SJCRH30 (cell line): ENCODE measurements around the gene MCM8. TPM values are rescaled to one million over a fixed set of nuclear protein-coding genes. Genes with fewer than 3 reads are reported as not detected.

Source experiments
- DNase-seq, 2 experiments: peaks; one replicate each; pipeline ENCODE4 v3.0.0-alpha.2; 2015 to 2020
- H3K27ac ChIP-seq: fragments of 250-450 bp; sonication (Bioruptor Pico); 2 replicates; pipeline ENCODE4 v1.5.1; 2020; ENCODE audit warnings: mild to moderate bottlenecking, moderate library complexity
- H3K27me3 ChIP-seq: fragments of 250-450 bp; sonication (Bioruptor Pico); 2 replicates; pipeline ENCODE4 v1.5.1; 2020; ENCODE audit warnings: mild to moderate bottlenecking, moderate library complexity
- H3K36me3 ChIP-seq: fragments of 250-450 bp; sonication (Bioruptor Pico); 2 replicates; pipeline ENCODE4 v1.5.1; 2020; ENCODE audit warnings: mild to moderate bottlenecking, moderate library complexity
- H3K4me1 ChIP-seq: fragments of 250-450 bp; sonication (Bioruptor Pico); 2 replicates; pipeline ENCODE4 v1.5.1; 2020; ENCODE audit warnings: mild to moderate bottlenecking, moderate library complexity
- H3K4me3 ChIP-seq: fragments of 250-450 bp; sonication (Bioruptor Pico); 2 replicates; pipeline ENCODE4 v1.5.1; 2020; ENCODE audit warnings: mild to moderate bottlenecking, moderate library complexity
- H3K9me3 ChIP-seq: fragments of 250-450 bp; sonication (Bioruptor Pico); replicated peaks from 2 replicates; pipeline ENCODE4 v1.5.1; 2020; ENCODE audit warnings: mild to moderate bottlenecking, moderate library complexity
- total RNA-seq: library from RNA; depleted of rRNA; stranded (reverse); fragments of >200 nt; shearing (Covaris generic); gene quantifications from 2 replicates; pipeline ENCODE4 v1.2.3, GENCODE V29; 2014

The MCM8 gene
- total RNA-seq, 1 experiment from 2014 or later, result 61.2 TPM

DNA sequence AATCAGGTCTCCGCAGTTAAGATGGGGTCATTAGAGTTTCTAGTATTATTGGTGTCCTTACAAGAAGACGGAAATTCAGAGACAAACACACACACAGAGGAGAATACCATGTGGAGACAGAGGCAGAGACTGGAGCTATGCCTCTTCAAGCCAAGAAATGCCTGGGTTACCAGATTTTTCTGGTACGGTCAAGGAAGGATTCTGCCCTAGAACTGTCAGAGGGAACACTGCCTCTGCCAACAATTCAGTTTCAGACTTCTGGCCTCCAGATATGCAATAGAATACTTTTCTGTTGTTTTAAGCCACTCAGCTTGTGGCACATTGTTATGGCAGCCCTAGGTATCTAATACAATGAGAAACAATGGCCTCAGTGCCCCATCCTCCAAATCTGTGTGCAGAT is 19.0 kb upstream of the MCM8 start:
- H3K36me3 ChIP-seq, result no peaks in the 10 kb centered on the region
- H3K4me1 ChIP-seq, result no peaks in the 10 kb centered on the region
- H3K27me3 ChIP-seq, result no peaks in the 10 kb centered on the region
- no peak overlapping the region for H3K4me3 ChIP-seq
- no peaks in the 10 kb centered on the region for H3K9me3 ChIP-seq
- no peak overlapping the region for H3K27ac ChIP-seq
- no peak for DNase-seq

DNA sequence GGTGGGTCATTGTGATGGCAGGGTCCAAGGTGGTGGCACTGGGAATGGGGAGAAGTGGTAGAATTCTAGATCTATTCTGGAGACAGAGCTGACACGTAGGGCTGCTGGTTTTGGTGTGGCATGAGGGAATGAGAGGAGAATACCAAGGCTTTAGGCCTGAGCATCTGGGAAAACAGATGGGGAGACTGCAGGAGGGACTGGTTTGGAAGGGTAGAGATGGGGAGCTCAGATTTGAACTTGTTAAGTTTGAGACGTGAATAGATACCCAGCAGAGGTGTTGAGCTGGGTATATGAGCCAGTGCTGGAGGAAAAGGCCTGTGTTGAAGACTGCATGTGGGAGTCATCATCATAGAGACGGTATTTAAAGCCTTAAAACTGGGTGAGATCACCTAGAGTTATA is 17.7 kb upstream of the MCM8 start:
- Histone ChIP-seq H3K4me1 (no peaks in the 10 kb centered on the region), H3K27me3 (no peaks in the 10 kb centered on the region), H3K4me3 (no peak overlapping the region), H3K9me3 (no peaks in the 10 kb centered on the region), H3K36me3 (peaks cover 7% of the 10 kb centered on the region), H3K27ac (no peak overlapping the region)
- DNase-seq, result no peak

DNA sequence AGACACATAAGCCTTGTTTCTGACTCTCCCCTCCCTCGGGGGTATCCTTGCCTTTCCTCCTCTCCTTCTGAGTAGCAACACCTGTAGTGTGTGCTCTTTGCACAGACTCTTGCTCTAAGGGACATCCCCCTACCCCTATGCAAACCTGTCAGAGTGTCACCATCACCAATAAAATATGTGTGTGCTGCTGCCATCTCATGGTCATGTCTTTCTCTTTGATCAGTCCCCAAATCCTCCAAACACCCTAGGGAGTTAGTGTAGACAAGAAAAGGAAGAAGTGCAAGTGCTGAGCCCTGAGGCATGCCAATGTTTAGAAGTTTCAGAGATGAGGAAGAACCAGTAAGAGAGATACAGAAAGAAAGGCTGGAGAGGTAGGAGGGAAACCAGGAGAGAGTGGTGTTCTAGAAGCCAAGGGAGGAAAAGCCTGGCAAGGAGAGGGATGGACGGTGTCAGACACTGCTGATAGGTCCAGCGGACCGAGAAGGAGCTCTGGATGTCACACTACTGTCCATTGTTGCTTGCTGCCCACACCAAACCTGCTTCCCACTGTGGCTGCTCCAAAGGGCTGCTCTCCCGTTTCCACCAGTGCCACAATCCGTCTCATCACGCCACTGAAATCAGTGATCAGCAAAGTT is 16.5 kb upstream of the MCM8 start:
- Histone ChIP-seq H3K9me3 (no peaks in the 10 kb centered on the region), H3K4me1 (no peaks in the 10 kb centered on the region), H3K4me3 (no peak overlapping the region), H3K36me3 (peaks cover 16% of the 10 kb centered on the region), H3K27me3 (no peaks in the 10 kb centered on the region), H3K27ac (no peak overlapping the region)
- peak in 1 of 2 experiments; percentile 38 for DNase-seq

- Histone ChIP-seq H3K27me3 (no peaks in the 10 kb centered on the region), H3K9me3 (no peaks in the 10 kb centered on the region), H3K27ac (no peak overlapping the region), H3K4me1 (no peaks in the 10 kb centered on the region), H3K36me3 (peaks cover 25% of the 10 kb centered on the region), H3K4me3 (no peak overlapping the region)
- DNase-seq, result no peak
Observed at GRCh38 chr20:5935384-5935783, 15.1 kb upstream of the MCM8 start.

DNA sequence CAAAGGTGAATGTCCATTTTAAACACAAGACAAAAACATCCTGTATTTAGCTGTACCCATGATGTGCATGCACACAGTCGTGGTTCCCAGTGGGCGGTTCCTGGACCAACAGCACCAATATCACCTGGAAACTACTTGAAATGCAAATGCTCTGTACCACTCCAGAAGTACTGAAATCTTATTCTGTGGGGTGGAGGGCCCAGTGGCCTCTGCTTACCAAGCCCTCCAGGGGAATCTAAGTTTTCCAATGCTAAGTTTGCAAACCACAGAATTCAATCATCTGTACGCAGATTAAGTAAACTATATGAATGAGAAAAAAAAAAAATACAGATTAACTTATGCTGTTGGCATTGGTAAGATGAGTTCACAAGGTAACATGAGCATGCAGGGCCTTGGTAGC is 14.2 kb upstream of the MCM8 start:
- Histone ChIP-seq H3K27ac (no peak overlapping the region), H3K27me3 (no peaks in the 10 kb centered on the region), H3K4me3 (no peak overlapping the region), H3K9me3 (no peaks in the 10 kb centered on the region), H3K36me3 (peaks cover 32% of the 10 kb centered on the region), H3K4me1 (no peaks in the 10 kb centered on the region)
- no peak for DNase-seq

GRCh38 chr20:5938456-5939029 is 11.9 kb upstream of the MCM8 start:
- no peak for DNase-seq
- H3K27ac ChIP-seq, result no peak overlapping the region
- H3K27me3 ChIP-seq, result no peaks in the 10 kb centered on the region
- no peaks in the 10 kb centered on the region for H3K9me3 ChIP-seq
- H3K36me3 ChIP-seq, result peaks cover 55% of the 10 kb centered on the region
- H3K4me1 ChIP-seq, result no peaks in the 10 kb centered on the region
- H3K4me3 ChIP-seq, result no peak overlapping the region

- H3K9me3 ChIP-seq, result no peaks in the 10 kb centered on the region
- H3K27me3 ChIP-seq, result no peaks in the 10 kb centered on the region
- H3K27ac ChIP-seq, result no peak overlapping the region
- H3K4me3 ChIP-seq, result no peak overlapping the region
- peak; percentile 28 to 51 for DNase-seq
- peaks cover 53% of the 10 kb centered on the region for H3K36me3 ChIP-seq
- peaks cover 2% of the 10 kb centered on the region; the same call in 1 of the 2 replicates for H3K4me1 ChIP-seq
Observed at GRCh38 chr20:5945963-5946362, 4.5 kb upstream of the MCM8 start.

- DNase-seq, result no peak
- Histone ChIP-seq H3K4me1 (peaks cover 2% of the 10 kb centered on the region; the same call in 1 of the 2 replicates), H3K27me3 (no peaks in the 10 kb centered on the region), H3K4me3 (no peak overlapping the region), H3K27ac (no peak overlapping the region), H3K36me3 (peaks cover 43% of the 10 kb centered on the region), H3K9me3 (no peaks in the 10 kb centered on the region)
Observed at GRCh38 chr20:5947276-5947675, 3.2 kb upstream of the MCM8 start.

DNA sequence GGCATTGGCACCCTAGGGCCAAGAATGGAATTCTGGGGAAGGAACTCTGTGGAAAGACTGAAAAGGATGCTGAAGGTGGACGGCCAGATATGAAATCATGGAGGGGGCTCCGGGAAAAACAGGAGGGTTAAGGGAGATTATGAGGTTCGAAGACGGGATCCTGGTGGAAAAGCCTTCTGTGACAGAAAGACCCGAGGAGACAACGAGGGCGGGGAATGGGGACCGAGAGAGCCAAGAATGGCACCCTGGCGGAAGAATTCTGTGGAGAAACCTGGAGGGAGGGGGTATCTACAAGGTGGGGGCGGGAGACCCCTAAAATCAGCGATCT is 545 bp upstream of the MCM8 start:
- no peaks in the 10 kb centered on the region for H3K27me3 ChIP-seq
- H3K27ac ChIP-seq, result peak overlapping the region; percentile 74; the same call in 1 of the 2 replicates
- peak overlapping the region; percentile 80 for H3K4me3 ChIP-seq
- peaks cover 41% of the 10 kb centered on the region for H3K36me3 ChIP-seq
- H3K4me1 ChIP-seq, result peaks cover 2% of the 10 kb centered on the region; the same call in 1 of the 2 replicates
- no peaks in the 10 kb centered on the region for H3K9me3 ChIP-seq
- no peak for DNase-seq

- Histone ChIP-seq H3K9me3 (no peaks in the 10 kb centered on the region), H3K36me3 (peaks cover 92% of the 10 kb centered on the region), H3K27ac (no peak overlapping the region), H3K27me3 (no peaks in the 10 kb centered on the region), H3K4me1 (no peaks in the 10 kb centered on the region), H3K4me3 (no peak overlapping the region)
- DNase-seq, result no peak
Observed at GRCh38 chr20:5967469-5967868, 17.0 kb downstream of the MCM8 start.

- H3K9me3 ChIP-seq, result no peaks in the 10 kb centered on the region
- no peaks in the 10 kb centered on the region for H3K27me3 ChIP-seq
- no peaks in the 10 kb centered on the region for H3K4me1 ChIP-seq
- H3K4me3 ChIP-seq, result no peak overlapping the region
- H3K36me3 ChIP-seq, result peaks cover 94% of the 10 kb centered on the region
- no peak for DNase-seq
- no peak overlapping the region for H3K27ac ChIP-seq
Observed at GRCh38 chr20:5968462-5968861, 18.0 kb downstream of the MCM8 start.

DNA sequence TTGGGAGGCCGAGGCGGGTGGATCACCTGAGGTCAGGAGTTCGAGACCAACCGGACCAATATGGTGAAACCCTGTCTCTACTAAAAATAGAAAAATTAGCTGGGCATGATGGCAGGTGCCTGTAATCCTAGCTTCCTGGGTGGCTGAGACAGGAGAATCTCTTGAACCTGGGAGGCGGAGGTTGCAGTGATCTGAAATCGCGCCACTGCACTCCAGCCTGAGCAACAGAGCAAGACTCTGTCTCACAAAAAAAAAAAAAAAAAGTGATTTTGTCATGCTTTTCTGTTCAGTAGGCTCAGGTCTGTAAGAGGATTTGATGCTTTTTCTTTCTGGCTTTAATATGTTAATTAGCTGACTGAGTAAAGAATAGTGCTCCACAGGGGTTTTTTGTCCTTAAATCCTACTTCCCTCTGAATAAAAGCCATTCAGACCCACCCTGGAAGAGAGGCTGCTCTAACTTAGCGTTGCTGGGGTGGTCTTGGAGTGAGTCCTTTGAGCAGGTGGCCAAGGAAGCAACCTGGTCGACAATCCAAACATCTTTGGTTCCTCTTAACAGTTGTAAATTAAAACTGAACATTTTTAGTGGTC is 19.0 kb downstream of the MCM8 start:
- H3K36me3 ChIP-seq, result peaks cover 94% of the 10 kb centered on the region

GRCh38 chr20:5969940-5970339 is 19.5 kb downstream of the MCM8 start:
- Histone ChIP-seq H3K27me3 (no peaks in the 10 kb centered on the region), H3K27ac (no peak overlapping the region), H3K36me3 (peaks cover 94% of the 10 kb centered on the region), H3K4me3 (no peak overlapping the region), H3K9me3 (no peaks in the 10 kb centered on the region), H3K4me1 (no peaks in the 10 kb centered on the region)
- DNase-seq, result no peak

More for the DNA sequence above, 19.0 kb downstream of the MCM8 start:
- H3K27me3 ChIP-seq, result no peaks in the 10 kb centered on the region
- H3K4me3 ChIP-seq, result no peak overlapping the region
- no peaks in the 10 kb centered on the region for H3K4me1 ChIP-seq
- no peak for DNase-seq
- H3K9me3 ChIP-seq, result no peaks in the 10 kb centered on the region
- no peak overlapping the region for H3K27ac ChIP-seq

DNA sequence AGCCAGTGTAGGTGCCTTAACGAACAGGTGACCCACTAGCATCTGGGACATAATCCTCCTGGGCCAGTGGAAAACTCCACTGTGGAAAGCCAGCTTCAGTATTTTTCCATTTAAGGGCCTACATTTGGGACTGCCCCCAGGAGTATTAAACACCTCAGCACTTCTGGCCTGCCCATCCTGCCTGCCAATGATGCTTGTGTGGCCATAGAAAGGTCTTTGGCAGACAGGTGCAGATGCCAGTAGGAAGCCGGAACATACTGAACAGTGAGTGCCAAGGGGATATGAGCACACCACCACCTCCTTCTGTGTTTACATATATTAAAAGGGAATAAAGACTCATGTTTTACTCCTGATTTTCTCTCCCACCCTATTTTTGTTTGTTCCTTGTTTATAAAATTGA is 19.9 kb downstream of the MCM8 start:
- DNase-seq, result no peak
- H3K27me3 ChIP-seq, result no peaks in the 10 kb centered on the region
- peaks cover 90% of the 10 kb centered on the region for H3K36me3 ChIP-seq
- no peak overlapping the region for H3K27ac ChIP-seq
- no peaks in the 10 kb centered on the region for H3K4me1 ChIP-seq
- H3K4me3 ChIP-seq, result no peak overlapping the region
- no peaks in the 10 kb centered on the region for H3K9me3 ChIP-seq

DNA sequence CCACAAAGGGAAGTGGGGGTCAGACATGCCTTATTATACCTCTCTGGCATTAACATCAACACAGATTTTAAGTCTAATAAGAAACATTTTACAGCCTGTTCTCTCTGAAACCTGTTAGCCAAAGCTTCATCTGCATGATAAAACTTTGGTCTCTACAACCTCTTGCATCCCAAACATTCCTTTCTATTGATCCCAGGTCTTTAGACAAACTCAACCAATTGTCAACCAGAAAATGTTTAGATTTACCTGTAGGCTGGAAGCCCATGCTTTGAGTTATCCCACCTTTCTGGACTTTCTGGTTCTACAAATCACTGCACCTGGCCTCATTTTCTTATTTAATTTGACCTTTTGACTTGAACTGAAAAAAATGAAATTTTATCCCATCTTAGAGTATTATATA is 20.8 kb downstream of the MCM8 start:
- DNase-seq, result no peak
- no peak overlapping the region for H3K4me3 ChIP-seq
- peaks cover 82% of the 10 kb centered on the region for H3K36me3 ChIP-seq
- H3K9me3 ChIP-seq, result no peaks in the 10 kb centered on the region
- no peaks in the 10 kb centered on the region for H3K27me3 ChIP-seq
- no peak overlapping the region for H3K27ac ChIP-seq
- no peaks in the 10 kb centered on the region for H3K4me1 ChIP-seq

DNA sequence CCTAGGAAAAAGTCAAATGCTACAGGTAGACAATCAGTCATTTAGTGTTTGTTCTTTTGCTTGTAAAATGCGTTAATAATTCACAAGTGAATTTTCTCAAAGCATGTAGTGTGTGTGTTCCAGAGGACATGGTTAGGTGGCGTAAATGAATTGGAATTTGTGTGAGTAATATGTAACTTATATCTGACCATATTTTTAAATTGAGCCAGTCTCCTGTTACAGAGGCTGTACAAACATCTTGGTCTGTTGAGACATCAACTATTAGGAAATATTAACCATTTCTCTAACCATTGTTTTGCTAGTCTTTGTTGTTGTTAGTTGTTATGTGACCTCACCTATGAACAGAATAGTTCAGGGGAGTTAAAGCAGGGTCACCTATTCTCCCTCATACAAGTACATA is 22.7 kb downstream of the MCM8 start:
- Histone ChIP-seq H3K36me3 (peaks cover 80% of the 10 kb centered on the region), H3K27me3 (no peaks in the 10 kb centered on the region), H3K9me3 (no peaks in the 10 kb centered on the region), H3K4me1 (no peaks in the 10 kb centered on the region), H3K27ac (no peak overlapping the region), H3K4me3 (no peak overlapping the region)
- no peak for DNase-seq
